ENCODE data around the gene TUBA3E. TPM values are rescaled to one million over a fixed set of nuclear protein-coding genes. Genes with fewer than 3 reads are reported as not detected.
"Not testable (repeated sequence)": the region's sequence is repeated elsewhere in the genome, so short reads cannot be mapped to it uniquely, and the experiment has no call there.

Gene TUBA3E
- total and polyA plus RNA-seq, 9 donors = 0.07 to 1.3 (median 0.52) TPM; not detected in 4

DNA sequence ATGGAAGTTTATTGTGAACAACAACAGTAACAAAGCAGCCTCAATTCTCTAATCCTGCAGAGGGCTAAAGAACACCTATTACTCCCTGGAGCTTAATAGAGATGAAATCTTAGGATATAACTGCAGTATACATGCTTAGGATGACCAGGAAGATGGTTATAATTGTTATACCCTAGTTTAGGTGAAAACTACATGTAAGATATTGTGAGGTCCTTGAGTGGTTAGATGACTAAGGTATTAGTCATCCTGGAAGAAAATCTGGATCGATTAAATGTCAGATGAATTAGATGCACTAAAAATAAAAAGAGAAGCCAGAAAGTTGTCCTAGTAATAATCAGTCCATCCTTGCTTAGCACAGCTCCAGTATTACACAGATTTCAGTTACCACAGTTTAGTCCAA, 22.3 kb upstream of the TUBA3E start:
- 46 to 50% (median 50%) methylated on average over 1 of the region's 1 CpG for WGBS, 3 donors
- H3K36me3 ChIP-seq; H3K9me3 ChIP-seq; H3K4me3 ChIP-seq; H3K27ac ChIP-seq; H3K4me1 ChIP-seq (ENCODE audit: insufficient read depth); DNase-seq; intact Hi-C loops (cut with DNase I); H3K27me3 ChIP-seq: not testable (repeated sequence)

DNA sequence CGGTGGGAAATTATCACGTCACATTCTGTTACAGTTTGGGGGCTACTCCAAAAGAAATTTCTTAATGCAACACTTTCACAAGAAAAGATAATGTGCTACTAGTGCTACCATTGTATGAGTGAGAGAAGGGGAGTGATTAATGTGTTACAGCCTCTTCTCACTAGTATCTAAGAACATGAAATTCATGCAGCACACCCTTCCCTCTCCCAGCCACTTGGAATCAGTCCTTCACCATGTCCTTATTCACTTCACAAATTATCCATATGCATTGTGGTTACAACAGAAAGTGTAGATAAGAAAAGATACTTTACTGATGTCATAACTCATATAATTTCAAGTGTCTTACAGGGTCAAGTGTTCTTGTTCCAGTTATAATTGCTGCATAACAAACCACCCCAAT, 20.9 kb upstream of the TUBA3E start:
- intact Hi-C loops (cut with DNase I); DNase-seq; H3K9me3 ChIP-seq; H3K27me3 ChIP-seq; H3K4me1 ChIP-seq (ENCODE audit: insufficient read depth); H3K36me3 ChIP-seq; H3K4me3 ChIP-seq; H3K27ac ChIP-seq: not testable (repeated sequence)
- 62 to 83% (median 77%) methylated on average over 2 of the region's 2 CpGs for WGBS, 3 donors

DNA sequence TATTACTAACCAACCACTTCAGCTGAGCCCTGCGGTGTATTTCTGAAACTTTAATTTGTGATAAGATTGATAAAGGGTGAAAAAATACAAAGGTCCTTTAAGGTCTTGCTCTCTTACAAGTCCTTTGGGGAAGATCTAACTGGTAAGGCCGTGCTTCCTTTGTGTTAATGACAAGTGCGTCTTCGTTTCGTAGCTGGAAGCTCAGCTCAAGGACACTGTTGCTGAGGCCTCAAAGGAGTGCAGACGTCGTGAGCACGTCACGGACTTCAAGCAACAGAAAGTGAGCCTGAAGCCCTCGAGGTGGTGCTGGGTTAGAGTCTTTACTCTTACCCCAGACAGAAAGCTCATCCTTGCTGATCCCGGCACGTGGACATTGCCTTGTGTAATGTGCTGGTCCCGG, 8.8 kb upstream of the TUBA3E start:
- H3K27ac ChIP-seq; H3K9me3 ChIP-seq; H3K27me3 ChIP-seq; H3K36me3 ChIP-seq; H3K4me1 ChIP-seq (ENCODE audit: insufficient read depth); DNase-seq; intact Hi-C loops (cut with DNase I); H3K4me3 ChIP-seq: not testable (repeated sequence)
- WGBS, 3 donors = 57 to 70% (median 67%) methylated on average over 13 of the region's 13 CpGs

DNA sequence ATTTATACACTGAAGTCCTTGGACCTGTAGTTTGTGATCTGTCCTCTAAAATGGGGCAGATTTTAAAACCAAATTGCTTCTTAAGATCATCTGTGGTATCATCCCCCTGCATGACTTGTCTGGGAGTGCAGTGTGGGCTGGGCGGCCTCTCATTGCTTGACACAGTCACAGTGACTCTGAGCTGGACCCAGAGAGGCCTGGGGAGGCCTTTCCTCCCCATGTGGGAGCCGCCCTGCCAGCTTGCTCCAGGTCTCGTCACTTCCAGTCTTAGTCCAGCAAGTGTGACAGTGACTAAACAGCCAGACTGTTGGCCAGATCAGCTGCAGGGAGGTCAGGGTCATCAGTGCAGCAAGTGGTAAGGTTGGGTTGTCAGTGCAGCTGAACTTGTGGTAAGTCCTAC, 4.9 kb upstream of the TUBA3E start:
- WGBS, 3 donors = 81 to 93% (median 86%) methylated on average over 1 to 3 of the region's 3 CpGs

DNA sequence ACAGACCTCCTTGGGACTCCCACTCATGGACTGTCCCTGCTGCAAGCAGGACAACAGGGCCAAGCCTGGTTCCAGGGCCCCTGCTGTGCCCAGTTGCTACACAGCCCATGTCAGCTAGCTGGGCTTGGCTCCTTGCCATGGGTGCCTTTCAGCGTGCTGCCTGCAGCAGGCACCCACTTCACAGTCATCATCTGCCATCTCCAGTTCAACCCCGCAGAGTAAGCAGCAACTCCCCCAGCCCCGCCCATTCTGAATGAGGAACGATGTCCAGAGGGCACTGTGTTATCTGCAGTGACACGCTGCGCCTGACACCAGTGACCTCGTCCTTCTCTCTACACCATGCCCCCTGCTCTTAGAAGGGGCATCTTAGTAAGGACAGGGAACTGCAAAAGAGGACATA, 4.3 kb upstream of the TUBA3E start:
- H3K27ac ChIP-seq; H3K4me1 ChIP-seq (ENCODE audit: insufficient read depth); H3K9me3 ChIP-seq; H3K4me3 ChIP-seq; intact Hi-C loops (cut with DNase I); DNase-seq; H3K36me3 ChIP-seq; H3K27me3 ChIP-seq: not testable (repeated sequence)
- 20 to 50% (median 49%) methylated on average over 2 to 5 of the region's 7 CpGs for WGBS, 3 donors

More for the DNA sequence above, 4.9 kb upstream of the TUBA3E start:
- H3K27ac ChIP-seq; DNase-seq; H3K4me1 ChIP-seq (ENCODE audit: insufficient read depth); H3K27me3 ChIP-seq; H3K9me3 ChIP-seq; H3K4me3 ChIP-seq; intact Hi-C loops (cut with DNase I); H3K36me3 ChIP-seq: not testable (repeated sequence)

DNA sequence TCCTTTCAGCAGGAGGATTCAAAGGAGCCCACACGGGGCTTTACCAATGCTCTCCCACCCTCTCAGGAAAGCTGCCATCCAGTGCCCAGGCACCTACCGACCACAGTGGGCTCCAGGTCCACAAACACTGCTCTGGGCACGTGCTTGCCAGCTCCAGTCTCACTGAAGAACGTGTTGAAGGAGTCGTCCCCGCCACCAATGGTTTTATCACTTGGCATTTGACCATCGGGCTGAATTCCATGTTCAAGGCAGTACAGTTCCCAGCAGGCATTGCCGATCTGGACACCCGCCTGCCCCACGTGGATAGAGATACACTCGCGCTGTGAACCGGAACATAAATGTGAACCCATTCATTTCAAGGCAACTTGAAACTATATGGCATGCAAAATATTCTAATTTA, 2.2 kb downstream of the TUBA3E start:
- 69 to 73% (median 72%) methylated on average over 9 to 10 of the region's 13 CpGs for WGBS, 3 donors
- H3K4me3 ChIP-seq; DNase-seq; intact Hi-C loops (cut with DNase I); H3K36me3 ChIP-seq; H3K27me3 ChIP-seq; H3K9me3 ChIP-seq; H3K27ac ChIP-seq; H3K4me1 ChIP-seq (ENCODE audit: insufficient read depth): not testable (repeated sequence)

DNA sequence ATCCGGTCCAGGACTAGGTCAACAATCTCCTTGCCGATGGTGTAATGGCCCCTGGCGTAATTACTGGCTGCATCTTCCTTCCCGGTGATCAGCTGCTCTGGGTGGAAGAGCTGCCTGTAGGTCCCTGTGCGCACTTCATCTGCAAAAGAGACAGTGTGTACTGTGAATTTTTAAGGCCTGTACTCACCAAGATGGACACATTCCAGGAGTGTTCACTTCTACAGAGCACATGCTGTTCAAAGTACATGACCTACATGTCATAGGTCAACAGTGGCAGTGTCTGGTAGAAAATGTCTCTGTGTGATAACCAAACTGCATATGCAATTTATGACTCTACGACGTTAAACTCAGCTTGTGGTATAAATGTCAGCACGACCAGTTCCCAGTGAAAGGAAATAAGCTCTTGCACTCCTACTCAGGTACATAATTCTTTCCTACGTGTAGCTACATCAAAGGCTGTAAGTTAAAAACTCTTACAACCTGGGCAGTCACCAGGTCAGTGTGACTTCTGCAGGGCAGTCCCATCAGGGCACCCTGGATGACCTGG, 3.1 kb downstream of the TUBA3E start:
- intact Hi-C loops (cut with DNase I); H3K36me3 ChIP-seq; H3K27ac ChIP-seq; H3K9me3 ChIP-seq; H3K4me3 ChIP-seq; H3K4me1 ChIP-seq (ENCODE audit: insufficient read depth); H3K27me3 ChIP-seq; DNase-seq: not testable (repeated sequence)
- 56 to 61% (median 58%) methylated on average over 8 to 9 of the region's 9 CpGs for WGBS, 3 donors

DNA sequence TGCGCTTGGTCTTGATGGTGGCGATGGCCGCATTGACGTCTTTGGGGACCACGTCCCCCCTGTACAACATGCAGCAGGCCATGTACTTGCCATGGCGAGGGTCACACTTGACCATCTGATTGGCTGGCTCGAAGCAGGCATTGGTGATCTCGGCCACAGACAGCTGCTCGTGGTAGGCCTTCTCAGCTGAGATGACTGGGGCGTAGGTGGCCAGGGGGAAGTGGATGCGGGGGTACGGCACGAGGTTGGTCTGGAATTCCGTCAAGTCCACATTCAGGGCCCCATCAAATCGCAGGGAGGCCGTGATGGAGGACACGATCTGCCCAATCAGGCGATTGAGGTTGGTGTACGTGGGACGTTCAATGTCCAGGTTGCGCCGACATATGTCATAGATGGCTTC, 4.4 kb downstream of the TUBA3E start:
- DNase-seq; H3K4me3 ChIP-seq; H3K27ac ChIP-seq; H3K4me1 ChIP-seq (ENCODE audit: insufficient read depth); H3K27me3 ChIP-seq; intact Hi-C loops (cut with DNase I); H3K9me3 ChIP-seq; H3K36me3 ChIP-seq: not testable (repeated sequence)
- 85 to 90% (median 85%) methylated on average over 18 to 22 of the region's 22 CpGs for WGBS, 3 donors

DNA sequence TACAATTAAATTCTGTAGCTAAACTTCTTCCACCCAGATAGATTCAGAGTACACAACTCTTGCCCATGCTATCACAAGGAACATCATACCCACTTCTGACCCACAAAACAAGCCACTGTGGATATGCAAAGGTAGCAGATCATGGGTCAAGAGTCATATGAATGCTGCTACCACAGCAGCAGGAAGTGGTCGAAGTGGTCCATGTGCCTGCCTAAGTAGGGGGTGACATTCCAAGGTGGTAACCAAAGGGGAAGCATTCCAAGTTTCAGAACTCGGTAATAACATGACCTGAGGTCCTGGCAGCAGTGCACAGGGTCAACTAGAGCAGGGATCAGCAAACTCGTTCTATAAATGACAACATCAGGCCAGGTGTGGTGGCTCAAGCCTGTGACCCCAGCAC, 5.8 kb downstream of the TUBA3E start:
- 67 to 70% (median 69%) methylated on average over 3 of the region's 3 CpGs for WGBS, 3 donors
- DNase-seq; H3K36me3 ChIP-seq; H3K27ac ChIP-seq; H3K4me3 ChIP-seq; H3K9me3 ChIP-seq; intact Hi-C loops (cut with DNase I); H3K27me3 ChIP-seq; H3K4me1 ChIP-seq (ENCODE audit: insufficient read depth): not testable (repeated sequence)

DNA sequence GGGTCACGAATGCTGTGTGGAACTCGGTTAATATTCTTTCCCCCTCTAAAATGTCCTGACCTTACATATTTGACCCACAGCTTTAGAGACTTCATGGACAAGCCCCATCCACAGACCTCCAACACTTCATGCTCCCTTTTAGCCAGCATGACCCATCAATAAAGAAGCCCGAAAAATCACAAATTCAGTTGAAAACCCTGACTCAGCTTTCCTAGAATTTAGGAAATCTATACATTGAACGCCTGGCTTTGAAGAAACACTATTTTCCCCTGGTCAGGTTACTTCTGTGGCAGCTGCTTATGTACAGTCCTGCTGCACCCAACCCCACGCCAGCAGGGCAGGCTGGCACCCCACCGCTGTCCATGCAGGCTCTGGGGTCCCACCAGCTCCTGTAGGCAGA, 6.9 kb downstream of the TUBA3E start:
- H3K36me3 ChIP-seq; H3K27me3 ChIP-seq; H3K4me1 ChIP-seq (ENCODE audit: insufficient read depth); H3K9me3 ChIP-seq; H3K4me3 ChIP-seq; H3K27ac ChIP-seq; intact Hi-C loops (cut with DNase I); DNase-seq: not testable (repeated sequence)
- 82 to 87% (median 84%) methylated on average over 6 of the region's 6 CpGs for WGBS, 3 donors

All from ovary (tissue), 9 donors.